ENCODE measurements around the gene SLC29A4.
"Not testable (repeated sequence)": the region's sequence is repeated elsewhere in the genome, so short reads cannot be mapped to it uniquely, and the experiment has no call there.

The SLC29A4 gene

GRCh38 chr7:5314864-5315263 is 32.1 kb downstream of the SLC29A4 start:
- no peak overlapping the region for H3K27ac ChIP-seq (ENCODE audit: low read length)
- no peak overlapping the region for H3K4me3 ChIP-seq (ENCODE audit: low read length)
- H4K20me1 ChIP-seq (ENCODE audit: insufficient read depth, low read length): no peaks in the 10 kb centered on the region
- no peaks in the 10 kb centered on the region for H3K79me2 ChIP-seq (ENCODE audit: low read length)
- no peaks in the 10 kb centered on the region for H3F3A ChIP-seq (ENCODE audit: insufficient read depth, low read length)
- no peaks in the 10 kb centered on the region for H3K36me3 ChIP-seq (replicated peaks; ENCODE audit: insufficient read depth, low read length)
- no peaks in the 10 kb centered on the region for H3K4me1 ChIP-seq (ENCODE audit: low read length)
- H3K4me2 ChIP-seq (ENCODE audit: low read depth, low read length): no peak overlapping the region
- no peak for DNase-seq
- H3K9me2 ChIP-seq (replicated peaks; ENCODE audit: insufficient read depth, low read length): no peaks in the 10 kb centered on the region
- TF ChIP-seq EZH2phosphoT487 (IDR thresholded peaks at IDR 0.05; ENCODE audit: low read length) (no peak), CTCF (IDR thresholded peaks at IDR 0.05; ENCODE audit: low read length) (no peak), EZH2 (optimal IDR thresholded peaks at IDR 0.05; ENCODE audit: low read depth, low read length) (no peak)
- no peak overlapping the region for H2AFZ ChIP-seq (ENCODE audit: low read length)
- H3K9ac ChIP-seq (ENCODE audit: low read length): no peak overlapping the region
- H3K27me3 ChIP-seq (replicated peaks; ENCODE audit: insufficient read depth, low read length): no peaks in the 10 kb centered on the region
- H3K9me3 ChIP-seq (replicated peaks; ENCODE audit: insufficient read depth, low read length): no peaks in the 10 kb centered on the region

GRCh38 chr7:5315761-5316160 is 33.0 kb downstream of the SLC29A4 start:
- Histone ChIP-seq H3K9me3 (replicated peaks; ENCODE audit: insufficient read depth, low read length) (no peaks in the 10 kb centered on the region), H3K4me1 (ENCODE audit: low read length) (no peaks in the 10 kb centered on the region), H3K27me3 (replicated peaks; ENCODE audit: insufficient read depth, low read length) (no peaks in the 10 kb centered on the region), H3K9ac (ENCODE audit: low read length) (no peak overlapping the region), H4K20me1 (ENCODE audit: insufficient read depth, low read length) (no peaks in the 10 kb centered on the region), H3F3A (ENCODE audit: insufficient read depth, low read length) (no peaks in the 10 kb centered on the region), H3K4me2 (ENCODE audit: low read depth, low read length) (no peak overlapping the region), H3K9me2 (replicated peaks; ENCODE audit: insufficient read depth, low read length) (no peaks in the 10 kb centered on the region), H3K79me2 (ENCODE audit: low read length) (no peaks in the 10 kb centered on the region), H3K27ac (ENCODE audit: low read length) (no peak overlapping the region), H3K4me3 (ENCODE audit: low read length) (no peak overlapping the region), H3K36me3 (replicated peaks; ENCODE audit: insufficient read depth, low read length) (no peaks in the 10 kb centered on the region), H2AFZ (ENCODE audit: low read length) (no peak overlapping the region)
- TF ChIP-seq EZH2 (optimal IDR thresholded peaks at IDR 0.05; ENCODE audit: low read depth, low read length) (no peak), EZH2phosphoT487 (IDR thresholded peaks at IDR 0.05; ENCODE audit: low read length) (no peak), CTCF (IDR thresholded peaks at IDR 0.05; ENCODE audit: low read length) (no peak)
- DNase-seq: no peak

- not testable (repeated sequence) for H2AFZ ChIP-seq (ENCODE audit: low read length); H3K27me3 ChIP-seq (replicated peaks; ENCODE audit: insufficient read depth, low read length); H3K79me2 ChIP-seq (ENCODE audit: low read length); H4K20me1 ChIP-seq (ENCODE audit: insufficient read depth, low read length); H3K4me1 ChIP-seq (ENCODE audit: low read length); H3K4me3 ChIP-seq (ENCODE audit: low read length); DNase-seq; H3K36me3 ChIP-seq (replicated peaks; ENCODE audit: insufficient read depth, low read length); H3K27ac ChIP-seq (ENCODE audit: low read length); H3K4me2 ChIP-seq (ENCODE audit: low read depth, low read length); H3F3A ChIP-seq (ENCODE audit: insufficient read depth, low read length); H3K9ac ChIP-seq (ENCODE audit: low read length); H3K9me2 ChIP-seq (replicated peaks; ENCODE audit: insufficient read depth, low read length); H3K9me3 ChIP-seq (replicated peaks; ENCODE audit: insufficient read depth, low read length)
Measured at GRCh38 chr7:5318613-5319012, 35.9 kb downstream of the SLC29A4 start.

GRCh38 chr7:5320391-5320790 is 37.6 kb downstream of the SLC29A4 start:
- no peaks in the 10 kb centered on the region for H3K4me1 ChIP-seq (ENCODE audit: low read length)
- no peaks in the 10 kb centered on the region; the same call in 1 of the 2 replicates for H3K36me3 ChIP-seq (replicated peaks; ENCODE audit: insufficient read depth, low read length)
- no peak overlapping the region for H3K9ac ChIP-seq (ENCODE audit: low read length)
- TF ChIP-seq EZH2phosphoT487 (IDR thresholded peaks at IDR 0.05; ENCODE audit: low read length) (no peak), EZH2 (optimal IDR thresholded peaks at IDR 0.05; ENCODE audit: low read depth, low read length) (no peak), CTCF (IDR thresholded peaks at IDR 0.05; ENCODE audit: low read length) (no peak)
- H3K4me2 ChIP-seq (ENCODE audit: low read depth, low read length): no peak overlapping the region
- no peaks in the 10 kb centered on the region for H3K9me3 ChIP-seq (replicated peaks; ENCODE audit: insufficient read depth, low read length)
- no peak for DNase-seq
- H3K9me2 ChIP-seq (replicated peaks; ENCODE audit: insufficient read depth, low read length): no peaks in the 10 kb centered on the region
- H4K20me1 ChIP-seq (ENCODE audit: insufficient read depth, low read length): no peaks in the 10 kb centered on the region
- H3K4me3 ChIP-seq (ENCODE audit: low read length): no peak overlapping the region
- no peaks in the 10 kb centered on the region for H3F3A ChIP-seq (ENCODE audit: insufficient read depth, low read length)
- no peak overlapping the region for H3K27ac ChIP-seq (ENCODE audit: low read length)
- no peaks in the 10 kb centered on the region for H3K27me3 ChIP-seq (replicated peaks; ENCODE audit: insufficient read depth, low read length)
- no peak overlapping the region for H2AFZ ChIP-seq (ENCODE audit: low read length)
- H3K79me2 ChIP-seq (ENCODE audit: low read length): no peaks in the 10 kb centered on the region

All from MM.1S (cell line).